ENCODE data around the gene PELI2.

Gene PELI2

DNA sequence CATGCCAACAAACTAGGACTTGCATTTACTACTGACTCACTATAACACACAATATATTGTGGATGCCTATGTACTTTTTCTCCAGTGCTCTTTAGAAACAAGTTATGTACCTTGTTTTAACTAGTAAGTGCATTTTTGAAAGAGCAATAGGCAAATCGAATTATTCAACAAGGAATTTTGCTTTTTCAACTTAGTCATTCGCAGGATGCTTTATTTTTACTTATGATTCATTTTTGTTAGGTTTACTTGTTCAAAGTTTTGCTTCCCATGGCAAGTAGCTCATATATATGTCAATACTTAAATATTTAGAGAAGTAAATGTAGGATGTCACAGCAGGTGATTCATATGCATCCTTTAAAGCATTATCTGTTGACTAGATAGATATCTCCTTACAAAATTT is 149.8 kb downstream of the PELI2 start:
- DNase-seq = no peak

DNA sequence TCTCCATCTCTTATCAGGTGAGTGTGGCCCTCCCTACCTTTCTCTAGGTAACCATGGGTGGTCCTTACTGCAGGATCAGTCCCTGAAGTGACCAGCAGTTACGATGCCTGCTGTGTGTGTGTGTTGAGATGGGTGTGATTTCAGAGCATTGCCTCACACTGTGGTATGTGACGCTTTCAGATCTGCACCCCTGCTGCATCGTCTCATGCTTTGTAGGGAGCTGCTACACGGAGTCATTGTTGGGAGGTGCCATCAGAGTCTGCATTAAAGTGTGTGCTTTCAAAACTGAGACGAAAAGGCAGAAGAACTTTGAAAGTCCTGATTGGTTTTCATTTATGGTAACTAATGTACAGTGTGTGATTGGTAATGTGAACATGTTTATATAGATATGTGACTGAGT is 150.5 kb downstream of the PELI2 start:
- DNase-seq = no peak

DNA sequence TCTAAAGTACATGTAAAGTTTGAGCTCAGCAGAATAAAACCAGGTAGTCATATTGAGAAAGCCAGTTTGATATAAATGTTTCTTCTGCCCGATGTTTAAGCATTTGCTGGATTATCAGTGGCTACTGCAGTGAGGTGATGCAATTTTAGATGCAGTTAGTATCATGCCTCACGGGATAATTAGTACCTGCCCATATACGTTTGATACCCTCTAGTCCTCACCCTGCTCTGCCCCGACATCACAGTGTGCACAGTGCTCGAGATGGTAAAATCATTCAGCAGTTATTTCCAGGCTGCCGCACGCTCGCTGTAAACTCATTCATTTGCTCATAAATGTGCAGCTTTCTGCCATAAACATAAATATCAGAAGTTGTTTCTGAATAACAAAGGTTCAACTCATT is 152.7 kb downstream of the PELI2 start:
- DNase-seq = no peak

DNA sequence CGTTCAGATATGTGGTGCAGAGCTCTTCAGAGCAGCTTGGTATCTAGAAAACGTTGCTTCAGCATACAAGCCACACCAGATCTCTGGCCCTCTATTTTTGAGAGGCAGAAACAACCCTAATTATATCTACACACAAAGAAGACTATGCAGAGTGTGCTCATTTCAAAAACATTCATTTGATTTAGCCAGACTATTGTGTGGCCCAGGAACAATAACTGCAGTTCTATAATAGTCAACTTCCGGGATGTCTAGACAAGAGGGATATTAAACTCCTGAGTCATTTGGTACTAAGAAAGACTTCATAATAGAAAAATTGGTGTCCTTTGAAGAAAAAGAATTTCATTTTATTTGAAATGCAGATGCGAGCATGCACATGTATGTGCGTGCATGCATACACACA is 153.8 kb downstream of the PELI2 start:
- no peak for DNase-seq

DNA sequence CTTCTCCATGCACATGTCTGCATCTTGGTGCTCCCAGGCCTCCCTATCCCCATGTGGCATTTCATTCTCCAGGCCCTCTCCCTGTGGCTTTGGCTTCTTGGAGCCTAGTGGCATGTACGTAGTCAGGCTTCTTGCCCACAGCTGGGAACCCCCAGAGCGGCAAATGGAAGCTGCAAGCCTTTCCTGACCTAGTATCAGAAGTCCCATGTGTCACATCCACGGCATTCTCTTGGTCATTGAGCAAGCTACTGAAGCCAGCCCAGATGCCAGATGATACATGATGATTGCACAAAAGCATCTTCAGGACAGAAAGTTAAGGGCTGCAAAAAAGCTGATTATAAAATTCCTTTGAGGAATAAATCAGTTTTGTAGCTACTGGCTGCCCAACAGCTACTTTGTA is 154.9 kb downstream of the PELI2 start:
- no peak for DNase-seq

DNA sequence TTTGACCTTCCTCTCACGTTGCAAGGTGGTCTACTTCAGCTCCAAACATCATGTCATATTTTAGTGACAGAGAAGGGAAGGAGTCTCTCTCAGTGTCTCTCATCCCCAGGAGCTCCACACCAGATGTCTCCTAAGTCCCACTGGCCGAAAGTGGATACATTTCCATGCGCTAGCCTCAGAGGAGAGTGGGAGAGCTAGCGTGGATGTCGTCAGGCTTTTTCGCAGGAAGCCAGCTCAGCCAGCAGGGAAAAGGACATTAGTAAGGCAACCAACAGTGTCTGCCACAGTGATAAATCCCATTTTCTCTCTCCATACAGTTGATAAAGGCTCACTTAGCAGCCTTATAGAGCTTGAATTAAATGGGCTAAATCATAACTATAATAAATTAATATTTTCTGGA is 155.7 kb downstream of the PELI2 start:
- DNase-seq = no peak

DNA sequence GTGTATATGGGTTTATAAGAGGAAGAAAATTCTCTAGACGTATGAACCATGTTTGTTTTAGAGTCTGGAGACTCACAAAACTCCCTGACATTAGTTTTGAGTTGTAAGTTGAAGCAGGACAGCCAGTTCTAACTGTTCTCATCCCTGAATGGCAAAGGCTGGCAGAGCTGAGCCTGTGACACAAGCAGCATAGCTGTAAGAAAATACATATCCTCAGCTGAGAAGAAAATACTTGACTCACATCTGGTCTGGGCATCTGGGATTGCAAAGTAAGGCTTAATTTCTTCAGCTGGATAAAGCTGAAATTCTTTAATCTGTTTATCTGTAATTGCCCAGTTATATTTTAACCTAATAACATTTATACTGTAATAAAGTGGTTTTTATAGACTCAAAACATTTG is 156.3 kb downstream of the PELI2 start:
- no peak for DNase-seq

DNA sequence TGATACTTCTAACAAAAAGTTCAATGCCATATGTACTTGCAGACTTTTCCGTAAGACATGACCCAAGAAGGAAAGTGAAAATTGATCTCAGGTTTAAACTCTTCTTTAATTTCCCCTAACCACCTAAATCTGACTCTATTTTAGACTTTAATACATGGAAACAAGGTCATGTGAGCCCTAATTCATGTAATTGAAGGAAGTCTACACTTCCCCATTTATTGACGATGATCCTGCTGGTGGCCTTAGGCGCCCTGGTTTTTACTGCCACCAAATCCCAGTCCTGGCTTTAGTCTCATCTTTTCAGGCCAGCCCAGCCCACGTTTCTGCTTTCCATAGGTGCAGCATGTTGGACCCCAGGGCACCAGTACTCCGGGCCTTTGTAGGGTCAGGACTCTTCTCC is 157.9 kb downstream of the PELI2 start:
- DNase-seq = no peak

DNA sequence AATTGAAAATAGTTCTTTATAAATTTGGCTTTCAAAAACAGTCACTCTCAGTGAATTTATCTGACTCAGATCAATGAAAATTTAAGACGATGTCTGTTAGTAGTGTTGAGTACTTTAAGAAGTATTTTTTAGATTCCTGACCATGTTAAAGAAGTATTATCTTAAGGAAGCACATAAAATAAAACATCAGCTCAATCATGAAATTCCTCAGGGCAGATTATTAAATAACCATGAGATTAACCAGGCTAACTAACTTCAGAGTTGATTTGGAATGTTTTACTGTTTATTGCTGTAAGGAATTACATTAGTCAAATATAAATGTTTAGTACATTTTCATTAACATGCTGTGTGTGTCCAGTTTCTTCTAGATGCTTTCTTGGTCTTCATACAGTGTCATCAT is 160.2 kb downstream of the PELI2 start:
- DNase-seq = no peak

DNA sequence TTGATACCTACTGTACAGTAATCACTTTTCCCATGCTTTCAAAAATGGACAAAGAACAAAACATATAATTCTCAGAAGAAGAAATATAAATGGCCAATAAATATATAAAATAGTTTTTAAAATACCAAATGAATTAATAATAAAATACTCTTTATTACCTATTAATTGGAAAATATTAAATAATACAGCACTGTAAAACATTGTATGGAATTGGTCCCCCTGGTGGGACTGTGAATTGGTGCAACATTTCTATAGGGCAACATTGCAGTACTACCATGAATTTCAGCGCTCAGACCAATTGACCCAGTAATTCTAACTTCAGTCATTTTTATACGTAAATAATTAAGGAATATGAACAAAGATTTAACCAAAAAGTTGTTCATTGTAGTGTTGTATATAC is 162.6 kb downstream of the PELI2 start:
- DNase-seq = no peak

DNA sequence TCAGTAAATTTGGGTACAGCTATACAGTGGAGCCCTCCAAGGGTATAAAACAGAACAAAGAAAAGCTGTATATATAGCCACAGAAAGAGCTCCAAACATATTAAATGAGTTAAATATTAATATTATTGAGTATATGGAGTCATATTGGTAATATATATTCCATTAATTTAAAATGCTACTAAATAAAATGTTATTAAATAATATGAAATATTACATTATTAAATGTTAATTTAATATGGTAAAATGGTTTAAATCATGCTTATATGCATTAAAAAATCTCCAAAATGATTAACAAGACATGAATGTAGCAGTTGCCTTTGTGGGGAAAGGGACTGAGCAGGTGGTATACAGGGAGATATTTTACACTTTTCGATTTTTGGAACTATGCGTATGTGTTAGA is 164.0 kb downstream of the PELI2 start:
- DNase-seq = no peak

DNA sequence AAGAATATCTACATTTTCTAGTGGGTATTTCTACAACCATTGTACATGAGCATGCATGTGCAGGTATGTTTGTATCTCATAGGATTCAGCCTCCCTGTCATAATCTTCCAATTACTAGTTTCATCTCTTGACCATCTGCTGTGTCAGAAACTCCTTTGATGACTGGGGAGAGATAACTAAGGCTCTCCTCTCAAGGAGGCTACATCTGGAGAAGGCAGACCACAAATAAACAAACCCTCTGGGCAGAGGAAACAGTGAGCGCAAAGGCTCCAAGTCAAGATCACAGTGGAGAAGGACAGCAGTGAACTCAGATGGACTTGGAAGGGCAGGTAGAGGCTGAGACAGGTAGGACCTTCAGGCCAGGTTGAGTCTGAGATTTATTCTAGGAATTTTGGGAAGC is 166.4 kb downstream of the PELI2 start:
- DNase-seq = no peak

DNA sequence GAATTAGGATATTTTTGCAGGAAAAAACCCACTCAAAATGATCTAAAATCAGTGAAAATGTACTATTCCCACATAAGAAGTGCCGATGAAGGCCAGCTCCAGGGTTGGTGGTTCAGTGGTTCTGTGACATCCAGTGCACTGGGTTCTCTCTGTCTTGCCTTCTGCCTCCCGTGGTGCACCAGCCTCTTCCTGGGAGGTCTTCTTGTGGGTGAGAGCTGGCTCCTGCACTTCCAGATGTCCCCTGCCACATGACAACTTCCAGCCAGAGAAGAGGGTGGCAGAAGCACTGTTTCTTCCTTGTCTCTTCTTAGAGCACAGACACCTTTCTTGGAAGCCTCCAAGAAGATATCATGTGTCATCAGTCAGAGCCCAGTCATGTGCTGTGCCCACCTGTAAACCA is 170.9 kb downstream of the PELI2 start:
- DNase-seq = no peak

DNA sequence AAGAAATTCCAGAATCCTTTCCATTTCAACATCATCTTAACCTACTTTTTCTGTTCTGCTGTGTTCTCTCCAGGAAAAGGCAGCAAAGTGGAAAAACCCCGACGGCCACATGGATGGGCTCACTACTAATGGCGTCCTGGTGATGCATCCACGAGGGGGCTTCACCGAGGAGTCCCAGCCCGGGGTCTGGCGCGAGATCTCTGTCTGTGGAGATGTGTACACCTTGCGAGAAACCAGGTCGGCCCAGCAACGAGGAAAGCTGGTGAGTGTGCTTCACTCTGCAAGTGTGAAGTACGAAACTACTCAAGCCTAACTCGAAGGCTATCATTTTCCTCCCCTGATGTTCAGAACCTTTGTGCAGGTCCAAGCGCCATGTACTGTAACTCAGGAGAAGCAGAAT is 172.0 kb downstream of the PELI2 start:
- no peak for DNase-seq

DNA sequence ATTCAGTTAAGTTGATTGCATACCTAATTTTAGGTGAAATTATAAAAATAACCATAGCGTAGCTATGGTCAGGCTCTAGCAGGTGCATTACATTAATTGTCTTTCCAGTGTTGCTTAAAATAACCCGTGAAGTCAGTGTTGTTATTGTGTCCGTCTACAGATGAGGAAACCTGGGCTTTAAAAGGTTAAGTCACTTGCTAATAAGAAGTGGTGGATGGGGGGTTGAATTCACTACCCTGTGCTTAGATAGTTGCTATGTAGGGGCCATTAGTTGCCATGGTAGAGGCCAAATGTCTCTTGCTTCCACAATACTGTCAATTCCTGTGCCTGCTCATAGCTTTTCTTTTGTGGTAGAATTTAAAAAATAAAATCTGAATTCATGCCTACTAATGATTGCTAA is 174.8 kb downstream of the PELI2 start:
- no peak for DNase-seq

DNA sequence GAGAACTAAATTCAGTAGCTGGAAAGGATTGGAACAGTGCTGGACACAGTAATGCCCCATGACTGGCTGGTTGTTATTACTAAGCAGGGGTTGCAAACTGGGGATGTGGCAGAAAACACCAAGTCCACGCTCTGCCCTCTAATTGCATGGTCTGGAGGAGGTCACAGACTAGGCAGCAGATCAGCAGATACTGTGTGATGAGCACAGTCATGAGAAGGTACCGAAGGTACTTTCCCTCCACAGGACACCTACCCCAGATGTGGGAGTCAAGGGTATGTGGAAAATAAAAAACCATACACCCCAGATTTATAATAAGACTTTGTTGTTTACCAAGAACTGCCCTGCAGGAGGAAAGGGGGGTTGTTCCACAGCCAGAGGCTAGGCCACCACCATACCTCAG is 175.3 kb downstream of the PELI2 start:
- no peak for DNase-seq

DNA sequence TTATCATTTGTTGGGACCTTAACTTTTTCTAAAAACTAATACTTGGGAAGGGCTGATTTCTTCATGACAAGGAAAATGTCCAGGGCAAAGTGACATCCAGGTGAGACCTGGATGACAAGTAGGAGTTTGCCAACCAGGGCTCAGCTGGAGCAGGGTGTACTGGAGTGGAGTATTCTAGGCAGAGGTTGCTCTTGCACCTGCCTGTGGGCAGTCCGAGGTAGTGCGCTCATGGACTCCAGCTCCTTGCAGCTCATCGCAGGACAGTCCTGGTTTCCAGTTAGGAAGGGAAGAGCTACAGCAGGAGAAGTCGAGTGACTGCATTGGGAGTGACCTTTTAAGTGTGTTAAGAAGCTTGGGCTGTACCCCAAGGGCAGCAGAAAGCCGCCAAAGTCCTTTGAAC is 175.9 kb downstream of the PELI2 start:
- DNase-seq = no peak

DNA sequence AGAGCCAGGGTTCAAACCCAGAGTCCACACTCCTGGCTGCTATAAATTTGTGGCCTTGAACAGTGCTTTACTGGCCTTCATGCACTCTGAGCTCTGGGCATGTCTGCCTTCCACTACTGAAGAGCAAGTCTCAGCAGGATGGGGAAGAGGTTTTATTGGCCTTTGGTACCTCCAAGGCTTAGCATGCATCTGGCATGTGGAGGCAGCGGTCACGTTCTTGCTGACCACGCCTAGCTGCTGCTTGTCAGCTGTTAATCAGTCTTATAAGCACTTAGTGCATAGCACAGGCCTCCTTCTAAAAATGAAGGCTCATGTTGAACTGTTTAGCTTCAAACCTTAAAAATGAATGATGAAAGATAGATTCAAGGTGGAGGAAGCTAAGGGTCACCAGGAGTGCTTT is 177.5 kb downstream of the PELI2 start:
- DNase-seq = no peak

DNA sequence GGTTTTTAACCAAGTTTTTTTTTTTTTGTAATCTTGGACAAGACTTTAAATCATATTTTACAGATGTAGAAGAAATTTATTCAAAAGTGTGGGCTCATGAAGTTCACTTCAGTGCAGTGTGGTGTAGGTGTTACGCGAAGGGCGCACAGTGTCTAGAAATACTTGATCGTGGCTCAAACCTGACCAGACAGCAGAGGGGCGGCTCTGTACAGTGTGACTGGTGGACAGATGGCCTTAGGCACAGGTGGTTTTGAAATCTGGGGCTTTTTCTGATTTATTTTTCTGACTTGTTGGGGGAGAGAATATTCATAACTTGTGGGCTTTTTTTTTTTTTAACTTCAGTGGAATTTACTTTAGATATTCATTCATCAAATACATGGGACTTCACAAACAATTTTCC is 179.2 kb downstream of the PELI2 start:
- no peak for DNase-seq

DNA sequence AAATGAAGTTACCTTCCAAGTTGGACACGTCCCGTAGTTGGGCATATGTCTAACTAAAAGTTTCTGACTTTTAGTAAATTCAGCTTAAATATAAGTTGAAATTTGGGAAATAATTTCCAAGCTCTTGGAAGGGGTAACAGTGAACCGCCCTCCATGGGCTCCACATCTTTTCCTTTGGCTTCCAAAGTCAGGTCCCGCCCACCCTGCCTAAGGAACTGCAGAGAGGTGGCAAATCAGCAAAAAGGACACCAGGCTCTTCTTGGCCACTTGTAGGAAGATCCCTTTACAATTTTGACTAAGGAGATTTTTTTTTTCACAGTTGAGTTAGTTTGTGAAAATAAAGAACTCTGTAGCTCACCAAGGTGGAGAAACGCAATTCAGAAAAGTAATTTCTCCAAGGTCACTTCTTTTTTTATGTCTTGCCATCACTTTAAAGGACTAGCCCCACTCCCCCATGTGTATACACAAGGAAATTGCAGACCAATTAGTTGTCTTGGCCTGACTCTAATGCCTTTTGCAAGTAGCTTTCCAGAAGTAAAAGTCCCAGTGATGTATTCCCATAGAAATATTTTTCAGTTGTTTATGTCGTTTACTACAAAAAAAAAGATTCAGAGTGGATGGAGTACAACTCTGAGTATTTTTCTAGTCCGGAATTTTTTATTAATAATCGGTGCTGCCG is 181.2 kb downstream of the PELI2 start:
- no peak for DNase-seq

DNA sequence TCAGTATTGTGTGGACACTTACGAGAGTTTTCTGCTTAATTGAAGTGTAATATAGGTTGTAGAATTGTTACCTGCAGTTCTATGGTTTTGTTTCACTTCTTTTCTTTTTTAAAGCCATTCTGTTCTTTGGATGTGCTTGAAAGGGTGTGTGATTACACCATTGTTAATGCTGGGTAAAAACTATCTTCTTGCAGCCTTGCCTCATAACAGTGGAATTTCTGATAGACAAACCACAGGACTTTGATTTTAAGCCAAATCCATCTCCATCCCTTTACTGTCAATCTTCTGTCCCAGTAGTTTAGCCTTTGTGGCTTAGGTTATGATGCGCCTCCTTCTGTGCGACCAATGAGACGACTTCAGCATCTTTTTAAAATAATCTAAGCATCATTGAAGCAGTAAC is 182.3 kb downstream of the PELI2 start:
- DNase-seq = no peak

DNA sequence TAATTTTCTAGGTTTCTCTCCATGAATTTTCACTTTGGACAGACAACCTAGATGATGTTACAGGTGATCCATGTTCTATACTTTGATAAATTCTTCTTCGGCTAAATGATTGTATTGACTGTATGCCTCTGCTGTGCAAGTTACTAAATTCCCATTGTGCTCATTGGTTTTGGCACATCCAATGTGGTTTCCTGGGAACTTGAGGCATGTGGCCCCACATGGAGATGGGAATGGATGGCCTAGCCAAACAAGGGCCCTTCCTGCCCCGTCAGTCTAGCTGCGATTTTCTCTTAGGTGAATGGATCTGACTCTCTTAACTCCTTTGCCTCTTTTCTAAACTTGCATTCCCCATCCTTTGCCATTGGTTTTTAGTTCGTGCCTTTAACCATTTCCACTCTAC is 186.2 kb downstream of the PELI2 start:
- no peak for DNase-seq

DNA sequence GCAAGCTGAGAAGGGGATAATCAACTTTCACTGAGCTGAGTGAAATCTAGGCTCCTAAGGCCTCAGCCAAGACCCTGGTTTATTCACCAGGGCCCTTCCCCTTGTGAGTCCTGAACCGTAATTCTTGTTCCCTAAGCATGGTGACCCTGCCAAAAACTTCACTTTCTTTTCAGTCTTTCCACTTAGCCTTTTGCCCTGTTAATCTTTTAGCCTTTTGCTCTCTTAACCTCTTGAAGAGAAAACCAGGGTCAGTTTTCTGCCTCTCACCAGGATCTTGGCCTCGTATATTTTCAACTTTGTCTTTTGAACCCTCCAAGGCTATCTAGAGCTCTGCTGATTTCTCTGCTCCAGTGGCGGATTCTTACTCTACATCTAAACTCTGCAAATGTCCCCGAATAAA is 191.0 kb downstream of the PELI2 start:
- DNase-seq = no peak

DNA sequence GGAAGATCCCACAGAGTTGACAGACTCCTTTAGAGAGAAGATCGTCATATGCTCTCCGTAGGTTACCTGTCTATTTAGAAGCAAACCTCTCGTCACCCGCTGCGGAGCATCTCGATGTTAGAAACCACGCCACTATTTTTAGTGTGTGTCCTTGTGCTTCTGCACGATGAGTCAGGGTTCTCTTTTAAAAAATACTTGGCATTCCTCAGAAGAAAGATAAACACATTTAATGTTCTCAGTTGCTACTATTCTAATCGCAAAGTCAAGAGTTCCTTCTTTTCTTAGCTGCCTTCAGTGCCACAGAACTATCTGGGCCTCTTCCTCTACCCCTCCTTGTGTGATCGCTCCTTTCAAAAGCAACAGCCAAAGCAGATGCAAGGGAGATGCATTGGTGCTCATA is 192.4 kb downstream of the PELI2 start:
- no peak for DNase-seq

DNA sequence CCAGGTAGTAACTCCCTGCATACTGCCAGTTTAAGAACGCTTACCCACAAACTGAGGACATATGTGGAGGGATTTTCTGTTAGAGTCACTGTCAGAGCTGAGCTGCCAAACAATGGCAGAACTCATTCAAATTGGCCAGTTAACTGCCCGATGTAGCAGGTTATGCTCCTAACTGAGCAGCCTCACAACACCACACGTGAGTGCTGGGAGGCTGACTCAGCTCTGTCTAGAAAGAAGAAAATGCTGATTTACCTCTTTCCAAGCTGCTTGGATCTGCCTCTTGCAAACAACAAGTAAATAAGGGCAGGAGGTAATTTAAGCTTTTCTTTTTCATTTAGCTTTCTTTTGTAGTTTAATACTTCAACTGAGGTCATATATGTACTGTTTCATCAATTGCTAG is 195.6 kb downstream of the PELI2 start:
- no peak for DNase-seq

Measured in femur (tissue), 1 donor.